SK-N-SH (cell line): ENCODE measurements around the gene RAB11B.

Experiments used
- CTCF ChIP-seq: fragments of 200-600 bp; sonication (generic); IDR thresholded peaks from 2 replicates; pipeline ENCODE4 v1.6.1; 2017; ENCODE audit warnings: antibody characterized with exemption, mild to moderate bottlenecking, moderate library complexity
- SMC3 ChIP-seq: IDR thresholded peaks from 2 replicates; pipeline ENCODE4 v1.6.1; 2012; ENCODE audit warnings: low read depth, low read length, improper control_type of control experiment
- USF1 ChIP-seq: IDR thresholded peaks from 2 replicates; pipeline ENCODE4 v1.4.0; 2012; ENCODE audit warnings: low read depth, borderline replicate concordance
- USF2 ChIP-seq: fragments of 150-350 bp; IDR thresholded peaks from 2 replicates; pipeline ENCODE4 v1.6.1; 2017; ENCODE audit warnings: antibody characterized with exemption, low read length, low read depth, borderline replicate concordance

GRCh38 chr19:8352134-8352827 is 37.9 kb upstream of the RAB11B start:
- no peak for TF ChIP-seq CTCF
- no peak for TF ChIP-seq SMC3
- no peak for TF ChIP-seq USF1
- TF ChIP-seq USF2: no peak
